Bronchial epithelial cell (primary cell): ENCODE data around the gene ASAP3. TPM values are rescaled to one million over a fixed set of nuclear protein-coding genes. Genes with fewer than 3 reads are reported as not detected.

ENCODE experiments used
- DNase-seq: peaks from one replicate; pipeline ENCODE4 v3.0.0-alpha.2; 2010; ENCODE audit warnings: low read depth
- FAIRE-seq: peaks from 2 replicates; lab custom pipeline; 2011; peaks lifted over from hg19 to GRCh38; lab: Jason Lieb, UNC
- H3K27me3 ChIP-seq: 2 replicates; pipeline ENCODE4 v1.5.1; 2011; ENCODE audit warnings: low read length; ENCODE audit not compliant: control insufficient read depth, insufficient read depth
- H3K36me3 ChIP-seq: 2 replicates; pipeline ENCODE4 v1.5.1; 2011; ENCODE audit warnings: low read length; ENCODE audit not compliant: control insufficient read depth, insufficient read depth
- H3K4me3 ChIP-seq: 2 replicates; pipeline ENCODE4 v1.5.1; 2011; ENCODE audit warnings: mild to moderate bottlenecking, low read depth, low read length, control low read depth
- CTCF ChIP-seq: IDR thresholded peaks from 2 replicates; pipeline ENCODE4 v1.5.1; 2011; ENCODE audit warnings: mild to moderate bottlenecking, moderate library complexity, low read length, control low read depth, inconsistent platforms; ENCODE audit not compliant: insufficient read depth, severe bottlenecking
- total RNA-seq: library from RNA; depleted of rRNA; stranded (reverse); fragments of >200 nt; gene quantifications from 2 replicates; pipeline ENCODE4 v1.2.1, GENCODE V29; 2014

ASAP3 gene
- total RNA-seq, 1 donor from 2014 or later, result 1.8 TPM

- H3K36me3 ChIP-seq, result no peaks in the 10 kb centered on the region
- no peak overlapping the region for H3K4me3 ChIP-seq
- FAIRE-seq (no peak), DNase-seq (no peak)
- no peak for TF ChIP-seq CTCF
- H3K27me3 ChIP-seq, result peaks cover 3% of the 10 kb centered on the region
Observed at GRCh38 chr1:23529146-23530086, 45.4 kb upstream of the ASAP3 start.

- FAIRE-seq (no peak), DNase-seq (peak; percentile 81)
- no peaks in the 10 kb centered on the region for H3K36me3 ChIP-seq
- no peak for TF ChIP-seq CTCF
- peaks cover 3% of the 10 kb centered on the region for H3K27me3 ChIP-seq
- H3K4me3 ChIP-seq, result no peak overlapping the region
Observed at GRCh38 chr1:23528250-23528978, 44.4 kb upstream of the ASAP3 start.

- FAIRE-seq, result no peak
- DNase-seq, result no peak
- peak; percentile 1 for TF ChIP-seq CTCF
- Histone ChIP-seq H3K27me3 (peaks cover 3% of the 10 kb centered on the region), H3K4me3 (no peak overlapping the region), H3K36me3 (no peaks in the 10 kb centered on the region)
Observed at GRCh38 chr1:23527900-23528249, 43.9 kb upstream of the ASAP3 start.

- DNase-seq, result no peak
- Histone ChIP-seq H3K36me3 (no peaks in the 10 kb centered on the region), H3K4me3 (no peak overlapping the region), H3K27me3 (peaks cover 3% of the 10 kb centered on the region)
- FAIRE-seq, result no peak
- no peak for TF ChIP-seq CTCF
Observed at GRCh38 chr1:23527366-23527765, 43.4 kb upstream of the ASAP3 start.

- no peak for DNase-seq
- no peak overlapping the region for H3K4me3 ChIP-seq
- no peak for TF ChIP-seq CTCF
- H3K36me3 ChIP-seq, result no peaks in the 10 kb centered on the region
- no peak for FAIRE-seq
- H3K27me3 ChIP-seq, result peaks cover 3% of the 10 kb centered on the region
Observed at GRCh38 chr1:23526329-23527041, 42.5 kb upstream of the ASAP3 start.
